ENCODE results near the gene VWA8.

DNA sequence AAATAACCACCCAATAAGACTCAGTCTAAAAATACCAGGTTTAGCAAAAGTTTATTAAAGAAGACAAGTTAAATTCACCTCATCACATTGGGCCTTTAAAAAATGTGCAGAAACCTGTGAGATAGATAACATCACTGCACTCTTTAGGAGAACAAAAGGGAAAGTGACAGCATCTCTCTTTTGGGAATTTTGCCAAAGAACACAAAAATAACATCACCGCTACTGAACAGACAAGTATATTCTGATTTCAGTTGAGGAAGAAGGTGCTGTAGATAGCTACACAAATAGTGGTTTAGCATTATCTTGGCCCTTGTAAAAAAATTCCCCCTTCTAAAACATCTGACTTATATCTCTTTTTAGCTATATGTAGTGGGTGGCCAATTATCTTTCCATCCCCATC lies 244.7 kb downstream of the VWA8 start:
- TF ChIP-seq, protein P1, sequence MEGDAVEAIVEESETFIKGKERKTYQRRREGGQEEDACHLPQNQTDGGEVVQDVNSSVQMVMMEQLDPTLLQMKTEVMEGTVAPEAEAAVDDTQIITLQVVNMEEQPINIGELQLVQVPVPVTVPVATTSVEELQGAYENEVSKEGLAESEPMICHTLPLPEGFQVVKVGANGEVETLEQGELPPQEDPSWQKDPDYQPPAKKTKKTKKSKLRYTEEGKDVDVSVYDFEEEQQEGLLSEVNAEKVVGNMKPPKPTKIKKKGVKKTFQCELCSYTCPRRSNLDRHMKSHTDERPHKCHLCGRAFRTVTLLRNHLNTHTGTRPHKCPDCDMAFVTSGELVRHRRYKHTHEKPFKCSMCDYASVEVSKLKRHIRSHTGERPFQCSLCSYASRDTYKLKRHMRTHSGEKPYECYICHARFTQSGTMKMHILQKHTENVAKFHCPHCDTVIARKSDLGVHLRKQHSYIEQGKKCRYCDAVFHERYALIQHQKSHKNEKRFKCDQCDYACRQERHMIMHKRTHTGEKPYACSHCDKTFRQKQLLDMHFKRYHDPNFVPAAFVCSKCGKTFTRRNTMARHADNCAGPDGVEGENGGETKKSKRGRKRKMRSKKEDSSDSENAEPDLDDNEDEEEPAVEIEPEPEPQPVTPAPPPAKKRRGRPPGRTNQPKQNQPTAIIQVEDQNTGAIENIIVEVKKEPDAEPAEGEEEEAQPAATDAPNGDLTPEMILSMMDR (optimal IDR thresholded peaks at IDR 0.05 in 1 of 3, IDR thresholded peaks at IDR 0.05 in 1 of 3, conservative IDR thresholded peaks at IDR 0.05 in 1 of 3; ENCODE audit: extremely low read depth in 1 of 3, insufficient read depth in 2 of 3, low read length in 3 of 3), result no peak
- no peak for TF ChIP-seq EZH2 (IDR thresholded peaks at IDR 0.05; ENCODE audit: low read length)
